Measurements from ENCODE around the gene SPCS2.

DNA sequence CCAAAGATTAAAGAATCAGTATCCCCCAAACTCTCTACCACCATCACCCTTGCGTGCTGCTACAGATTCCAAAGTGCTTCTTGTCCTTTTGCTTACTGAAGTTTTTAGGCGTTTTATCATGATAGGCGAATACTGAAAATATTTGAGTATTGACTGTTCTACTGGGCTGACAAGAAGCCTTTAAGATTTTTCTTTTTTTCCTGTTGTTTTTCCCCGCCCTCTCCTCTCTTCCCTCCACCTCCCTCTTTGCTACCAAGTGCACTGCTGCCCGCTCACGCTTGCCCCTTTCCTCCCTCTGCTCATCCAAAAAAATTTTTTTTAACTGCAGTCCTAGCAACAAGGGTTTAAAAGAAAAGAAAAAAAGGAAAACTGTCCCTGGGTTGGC, 679 bp downstream of the SPCS2 start:
- TF ChIP-seq, protein P1, sequence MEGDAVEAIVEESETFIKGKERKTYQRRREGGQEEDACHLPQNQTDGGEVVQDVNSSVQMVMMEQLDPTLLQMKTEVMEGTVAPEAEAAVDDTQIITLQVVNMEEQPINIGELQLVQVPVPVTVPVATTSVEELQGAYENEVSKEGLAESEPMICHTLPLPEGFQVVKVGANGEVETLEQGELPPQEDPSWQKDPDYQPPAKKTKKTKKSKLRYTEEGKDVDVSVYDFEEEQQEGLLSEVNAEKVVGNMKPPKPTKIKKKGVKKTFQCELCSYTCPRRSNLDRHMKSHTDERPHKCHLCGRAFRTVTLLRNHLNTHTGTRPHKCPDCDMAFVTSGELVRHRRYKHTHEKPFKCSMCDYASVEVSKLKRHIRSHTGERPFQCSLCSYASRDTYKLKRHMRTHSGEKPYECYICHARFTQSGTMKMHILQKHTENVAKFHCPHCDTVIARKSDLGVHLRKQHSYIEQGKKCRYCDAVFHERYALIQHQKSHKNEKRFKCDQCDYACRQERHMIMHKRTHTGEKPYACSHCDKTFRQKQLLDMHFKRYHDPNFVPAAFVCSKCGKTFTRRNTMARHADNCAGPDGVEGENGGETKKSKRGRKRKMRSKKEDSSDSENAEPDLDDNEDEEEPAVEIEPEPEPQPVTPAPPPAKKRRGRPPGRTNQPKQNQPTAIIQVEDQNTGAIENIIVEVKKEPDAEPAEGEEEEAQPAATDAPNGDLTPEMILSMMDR (IDR thresholded peaks at IDR 0.05): no peak
- TF ChIP-seq POLR2AphosphoS5 (IDR thresholded peaks at IDR 0.05) (no peak), POLR2A (IDR thresholded peaks at IDR 0.05) (no peak), EP300 (IDR thresholded peaks at IDR 0.05) (no peak)

Data from upper lobe of left lung (tissue), 4 donors.